ENCODE results near the gene CCDC150.
"Not testable (repeated sequence)": the region's sequence is repeated elsewhere in the genome, so short reads cannot be mapped to it uniquely, and the experiment has no call there.

CCDC150 gene

DNA sequence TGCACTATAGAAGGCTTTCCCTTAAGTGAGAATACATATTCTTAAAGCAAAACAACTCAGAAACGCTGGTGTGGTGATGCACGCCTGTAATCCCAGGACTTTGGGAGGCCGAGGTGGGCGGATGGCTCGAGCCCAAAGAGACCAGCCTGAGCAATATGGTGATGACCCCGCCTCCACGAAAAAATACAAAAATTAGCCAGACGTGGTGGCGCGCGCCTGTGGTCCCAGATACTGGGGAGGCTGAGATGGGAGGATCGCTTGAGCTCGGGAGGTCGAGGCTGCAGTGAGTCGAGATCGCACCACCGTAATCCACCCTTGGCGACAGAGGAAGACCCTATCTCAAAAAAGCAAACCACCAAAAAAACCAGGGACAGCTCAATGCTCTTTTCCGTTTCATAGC, 750 bp upstream of the CCDC150 start:
- no peak for DNase-seq

DNA sequence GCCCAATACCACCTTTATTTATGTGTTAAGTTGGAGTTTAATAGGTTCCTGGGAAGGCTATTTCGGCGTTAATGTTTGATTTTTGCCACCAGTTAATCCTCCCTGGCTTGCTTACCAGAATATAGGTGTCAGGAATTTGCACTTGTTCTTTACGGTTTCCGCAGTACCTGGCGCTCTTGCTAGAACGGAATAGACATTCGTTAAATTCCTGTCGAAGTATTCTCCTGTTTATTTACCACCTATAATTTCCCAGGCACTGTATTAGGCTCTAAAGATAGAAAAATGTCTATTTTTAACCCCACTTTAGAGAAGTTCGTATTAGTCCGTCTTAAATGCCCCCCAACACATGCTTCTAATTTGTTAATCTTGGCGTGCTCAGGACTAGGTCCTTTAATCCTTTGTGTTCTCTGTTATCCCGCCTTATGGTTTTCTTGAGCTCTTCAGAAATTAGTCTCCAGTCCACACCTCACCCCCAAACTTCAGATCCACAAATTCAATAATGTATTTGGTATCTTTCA, 575 bp downstream of the CCDC150 start:
- no peak for DNase-seq

DNA sequence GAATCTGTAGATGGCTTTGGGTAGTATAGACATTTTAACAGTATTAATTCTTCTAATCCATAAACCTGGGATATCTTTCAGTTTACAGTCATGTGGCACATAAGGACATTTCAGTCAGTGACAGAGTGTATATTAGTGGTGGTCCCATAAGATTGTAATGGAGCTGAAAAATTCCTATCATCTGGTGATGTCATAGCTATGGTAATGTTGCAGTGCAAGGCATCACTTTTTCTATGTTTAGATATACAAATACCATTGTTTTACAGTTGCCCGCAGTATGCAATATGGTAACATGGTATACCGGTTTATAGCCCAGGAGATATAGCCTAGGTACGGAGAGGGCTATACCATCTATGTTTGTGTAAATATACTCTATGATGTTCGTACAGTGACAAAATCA, 9.7 kb downstream of the CCDC150 start:
- no peak for DNase-seq

DNA sequence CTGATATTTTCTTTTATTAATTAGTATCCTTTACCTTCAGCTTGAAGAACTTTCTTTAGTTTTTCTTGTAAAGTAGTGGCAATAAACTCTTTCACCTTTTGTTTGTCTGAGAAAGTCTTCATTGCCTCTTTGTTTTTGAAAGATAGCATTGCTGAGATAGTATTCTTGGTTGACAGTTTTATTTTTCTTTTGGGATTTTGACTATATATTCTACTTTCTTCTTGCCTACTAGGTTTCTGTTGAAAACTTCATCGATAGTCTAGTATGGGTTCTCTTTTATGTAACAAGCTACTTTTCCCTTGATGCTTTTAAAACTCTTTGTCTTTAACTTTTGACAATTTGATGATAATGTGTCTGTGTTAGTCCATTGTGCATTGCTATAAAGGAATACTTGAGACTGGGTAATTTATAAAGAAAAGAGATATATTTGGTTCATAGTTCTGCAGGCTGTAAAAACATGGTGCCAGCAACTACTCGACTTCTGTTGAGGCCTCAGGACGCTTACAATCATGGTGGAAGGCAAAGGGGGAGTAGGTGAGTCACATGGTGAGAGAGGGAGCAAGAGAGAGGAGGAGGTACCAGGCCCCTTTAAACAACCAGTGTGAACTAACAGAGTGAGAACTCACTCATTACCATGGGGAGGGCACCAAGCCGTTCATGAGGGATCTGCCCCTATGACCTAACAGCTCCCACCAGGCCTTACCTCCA, 12.0 kb downstream of the CCDC150 start:
- no peak for DNase-seq

DNA sequence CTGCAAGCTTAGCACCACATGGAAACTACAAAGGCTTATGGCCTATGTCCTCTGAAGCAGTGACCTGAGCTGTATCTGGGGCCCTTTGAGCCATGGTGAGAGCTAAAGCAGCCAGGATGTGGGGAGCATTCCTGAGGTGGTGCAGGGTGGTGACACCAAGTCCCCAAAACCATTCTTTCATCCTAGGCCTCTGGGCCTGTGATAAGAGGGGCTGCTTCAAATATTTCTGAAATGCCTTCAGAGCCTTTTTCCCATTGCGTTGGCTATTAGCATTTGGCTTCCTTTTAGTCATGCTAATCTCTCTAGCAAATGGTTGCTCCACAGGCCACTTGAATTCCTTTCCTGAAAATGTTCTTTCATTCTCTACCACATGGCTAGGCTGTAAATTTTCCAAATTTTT, 13.4 kb downstream of the CCDC150 start:
- no peak for DNase-seq

DNA sequence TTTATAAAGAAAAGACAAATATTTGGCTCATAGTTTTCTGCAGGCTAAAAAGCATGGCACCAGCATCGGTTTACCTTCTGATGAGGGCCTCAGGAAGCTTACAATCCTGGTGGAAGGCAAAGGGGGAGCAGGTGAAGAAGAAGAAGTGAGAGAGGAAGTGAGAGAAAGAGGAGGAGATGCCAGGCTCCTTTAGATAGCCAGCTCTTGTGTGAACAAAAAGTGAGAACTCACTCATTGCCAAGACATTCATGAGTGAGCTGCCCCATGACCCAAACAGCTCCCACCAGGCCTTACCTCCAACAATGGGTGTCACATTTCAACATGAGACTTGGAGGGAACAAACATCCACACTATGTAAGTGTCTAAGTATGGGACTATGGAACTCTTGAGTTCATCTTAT, 14.3 kb downstream of the CCDC150 start:
- no peak for DNase-seq

- DNase-seq = no peak
Measured at GRCh38 chr2:196655761-196656160, 16.2 kb downstream of the CCDC150 start.

- DNase-seq = no peak
Measured at GRCh38 chr2:196657333-196657732, 17.8 kb downstream of the CCDC150 start.

- DNase-seq = no peak
Measured at GRCh38 chr2:196659844-196660243, 20.3 kb downstream of the CCDC150 start.

DNA sequence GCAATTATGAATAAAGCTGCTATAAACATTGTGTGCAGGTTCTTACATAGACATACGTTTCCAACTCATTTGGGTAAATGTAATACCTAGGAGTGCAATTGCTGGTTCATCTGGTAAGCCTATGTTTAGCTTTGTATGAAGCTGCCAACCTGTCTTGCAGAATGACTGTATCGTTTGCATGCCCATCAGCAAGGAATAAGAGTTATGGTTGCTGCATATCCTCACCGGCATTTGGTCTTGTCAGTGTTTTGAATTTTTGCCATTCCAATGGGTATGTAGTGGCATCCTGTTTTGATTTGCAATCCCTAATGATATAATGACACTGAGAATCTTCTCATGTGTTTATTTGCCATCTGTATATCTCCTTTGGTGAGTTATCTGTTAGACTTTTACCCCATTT, 20.7 kb downstream of the CCDC150 start:
- DNase-seq = no peak

DNA sequence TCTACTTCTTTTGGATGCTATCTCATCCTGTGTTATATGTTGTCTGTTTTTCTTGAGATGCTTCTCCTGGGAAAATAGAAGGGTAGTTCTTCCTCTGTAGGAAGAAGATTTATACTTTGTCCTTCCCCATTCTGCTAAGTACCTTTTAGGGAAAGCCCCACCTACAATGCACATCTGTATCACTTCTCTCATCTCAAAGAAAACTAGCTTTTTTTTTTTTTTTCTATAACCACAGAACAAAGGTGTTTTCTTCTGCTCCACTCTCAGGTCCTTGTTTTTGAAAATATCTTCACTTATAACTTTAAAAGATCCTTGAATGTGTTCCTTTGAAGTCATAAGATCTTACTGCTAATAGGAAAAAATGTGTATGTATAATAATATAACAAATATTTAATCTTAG, 30.8 kb downstream of the CCDC150 start:
- DNase-seq = no peak

- DNase-seq = no peak
Measured at GRCh38 chr2:196675963-196676362, 36.4 kb downstream of the CCDC150 start.

- no peak for DNase-seq
Measured at GRCh38 chr2:196677404-196677803, 37.9 kb downstream of the CCDC150 start.

- DNase-seq = no peak
Measured at GRCh38 chr2:196679368-196679767, 39.9 kb downstream of the CCDC150 start.

GRCh38 chr2:196681510-196681909, 42.0 kb downstream of the CCDC150 start:
- DNase-seq = no peak

GRCh38 chr2:196685792-196686191, 46.3 kb downstream of the CCDC150 start:
- DNase-seq = no peak

DNA sequence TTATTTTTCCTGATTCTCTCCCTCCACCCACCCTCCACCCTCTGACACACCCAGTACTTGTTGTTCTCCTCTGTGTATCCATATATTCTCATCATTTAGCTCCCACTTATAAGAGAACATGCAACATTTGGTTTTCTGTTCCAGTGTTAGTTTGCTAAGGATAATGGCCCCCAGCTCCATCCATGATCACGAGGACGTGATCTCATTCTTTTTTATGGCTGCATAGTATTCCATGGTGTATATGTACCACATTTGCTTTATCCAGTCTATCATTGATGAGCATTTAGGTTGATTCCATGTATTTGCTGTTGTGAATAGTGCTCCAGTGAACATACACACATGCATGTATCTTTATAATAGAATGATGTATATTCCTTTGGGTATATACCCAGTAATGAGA, 47.2 kb downstream of the CCDC150 start:
- DNase-seq = not testable (repeated sequence)

GRCh38 chr2:196696423-196697079, 57.0 kb downstream of the CCDC150 start:
- no peak for DNase-seq

- DNase-seq = no peak
Measured at GRCh38 chr2:196697825-196698224, 58.3 kb downstream of the CCDC150 start.

DNA sequence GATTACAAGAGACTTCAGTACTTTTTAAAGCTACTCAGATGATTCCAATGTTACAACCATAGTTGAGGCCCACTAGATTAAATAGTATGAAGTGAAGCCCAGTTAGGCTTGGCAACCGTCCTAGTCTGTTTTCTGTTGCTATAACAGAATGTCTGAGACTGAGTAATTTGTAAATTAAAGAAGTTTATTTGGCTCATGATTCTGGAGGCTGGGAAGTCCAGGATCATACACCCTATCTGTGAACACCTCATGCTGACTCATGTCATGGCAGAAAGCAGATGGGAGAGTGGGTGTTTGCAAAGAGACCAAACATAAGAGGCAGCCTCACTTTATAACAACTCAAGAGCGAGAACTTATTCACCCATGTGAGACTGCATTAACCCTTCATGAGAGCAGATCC, 63.1 kb downstream of the CCDC150 start:
- no peak for DNase-seq

DNA sequence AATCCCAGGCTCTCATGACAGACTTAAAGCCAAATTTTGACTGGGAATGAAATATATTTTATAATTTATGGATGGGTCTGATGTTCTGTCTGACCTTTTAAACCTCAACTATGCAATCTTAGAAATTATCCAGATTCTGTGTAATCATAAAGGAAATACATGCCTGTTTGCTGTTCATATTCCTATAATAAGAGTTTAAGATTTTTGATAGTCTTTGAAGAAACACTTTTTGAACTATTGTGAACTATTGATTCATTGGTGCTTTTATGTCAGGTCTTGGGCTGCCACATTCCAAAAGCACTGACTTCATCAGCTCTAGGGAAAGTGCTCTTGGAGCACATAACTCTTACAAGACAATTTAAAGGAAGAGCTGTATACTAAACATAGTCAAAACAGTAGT, 64.2 kb downstream of the CCDC150 start:
- no peak for DNase-seq

- DNase-seq = not testable (repeated sequence)
Measured at GRCh38 chr2:196710056-196710455, 70.5 kb downstream of the CCDC150 start.

GRCh38 chr2:196711625-196712024, 72.1 kb downstream of the CCDC150 start:
- DNase-seq = no peak

DNA sequence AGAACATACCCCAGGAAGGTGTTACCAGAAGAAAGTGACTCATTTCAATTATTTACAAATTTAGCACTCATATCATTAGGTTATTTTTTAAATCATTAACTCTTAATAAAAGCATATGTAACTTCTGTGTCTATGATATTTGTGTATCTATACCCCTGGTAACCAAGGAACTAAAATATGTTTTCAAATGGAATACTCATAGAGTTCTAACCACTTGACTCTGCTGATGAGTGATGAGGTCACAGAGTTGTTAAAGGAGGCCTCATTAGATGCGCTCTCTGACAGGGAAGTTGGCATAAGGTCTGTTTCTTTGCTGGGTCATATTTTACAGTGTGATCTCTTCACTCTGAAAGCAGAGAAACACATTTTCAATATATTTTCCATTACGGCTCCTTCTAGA, 73.4 kb downstream of the CCDC150 start:
- DNase-seq = no peak

All from CD4-positive, alpha-beta T cell treated with Interleukin-1 beta for 1 hour (primary cell).